ENCODE results near the gene SPATA6. TPM values are rescaled to one million over a fixed set of nuclear protein-coding genes. Genes with fewer than 3 reads are reported as not detected.
"Not testable (repeated sequence)": the region's sequence is repeated elsewhere in the genome, so short reads cannot be mapped to it uniquely, and the experiment has no call there.

Gene SPATA6
- 4.1 TPM for polyA plus RNA-seq (2013, experiment 1 of 2; ENCODE audit: insufficient read length)
- 5.5 TPM for polyA plus RNA-seq (2013, experiment 2 of 2; ENCODE audit: insufficient read length)

DNA sequence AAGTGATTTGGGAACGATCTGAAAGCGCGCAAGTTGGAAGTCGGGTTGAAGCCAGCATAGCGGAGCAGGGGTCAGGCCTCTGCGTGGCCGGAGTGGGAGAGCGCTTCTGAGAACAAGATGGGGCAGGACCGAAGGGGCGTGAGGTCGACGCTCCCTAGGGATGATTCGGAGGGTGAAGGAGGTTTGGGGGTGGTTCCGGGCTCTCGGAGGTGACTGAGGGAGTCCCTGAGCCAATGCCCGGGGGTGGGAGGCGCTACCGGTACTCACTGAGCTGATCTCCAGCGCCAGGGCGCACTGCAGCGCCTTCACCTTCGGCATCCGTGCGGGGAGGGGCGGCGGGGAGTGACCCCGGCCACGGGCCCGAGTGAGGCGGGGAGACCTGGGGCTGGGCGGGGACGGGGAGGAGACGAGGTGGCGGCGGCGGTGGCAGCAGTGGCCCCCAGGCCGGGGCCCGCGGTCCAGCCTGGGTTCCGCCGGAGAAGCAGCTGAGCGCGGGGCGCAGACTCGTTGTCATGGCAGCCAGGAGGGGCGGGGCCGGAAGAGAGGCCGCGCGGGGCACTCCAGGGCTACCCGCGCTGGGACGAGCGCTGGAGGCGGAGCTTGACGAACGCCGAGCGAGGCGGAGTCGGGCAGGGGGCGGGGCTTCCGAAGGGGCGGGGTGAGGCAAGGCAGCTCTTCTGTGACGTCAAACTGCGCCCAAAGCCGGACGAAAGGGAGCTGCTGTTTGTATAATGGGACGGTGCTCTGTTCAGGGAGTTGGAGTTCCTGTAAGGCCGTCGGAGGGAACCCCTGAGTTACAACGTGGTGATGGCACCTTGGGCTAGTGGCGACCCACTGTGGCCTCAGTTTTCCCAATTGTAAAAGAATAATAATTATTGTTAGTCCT is at the start of gene SPATA6:
Gene SPATA6 (minus strand): TSS at position 514 of the 886 bp plus-strand sequence. CDS start 196 bp downstream, at position 318.
- peak; percentile 94 for DNase-seq

DNA sequence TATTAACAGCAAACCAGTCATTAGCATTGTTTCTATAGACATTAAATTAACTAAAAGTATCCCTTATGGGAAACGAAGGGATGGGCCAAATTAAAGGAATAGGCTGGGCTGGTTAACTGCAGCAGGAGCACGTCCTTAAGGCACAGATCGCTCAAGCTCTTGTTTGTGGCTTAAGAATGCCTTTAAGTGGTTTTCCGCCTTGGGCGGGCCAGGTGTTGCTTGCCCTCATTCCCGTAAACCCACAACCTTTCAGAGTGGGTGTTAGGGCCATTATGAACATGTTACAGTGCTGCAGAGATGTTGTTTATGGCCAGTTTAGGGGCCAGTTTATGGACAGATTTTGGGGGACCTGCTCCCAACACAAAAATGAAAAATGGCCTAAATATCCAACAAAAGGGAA is 47.9 kb upstream of the SPATA6 start:
- DNase-seq, result not testable (repeated sequence)

DNA sequence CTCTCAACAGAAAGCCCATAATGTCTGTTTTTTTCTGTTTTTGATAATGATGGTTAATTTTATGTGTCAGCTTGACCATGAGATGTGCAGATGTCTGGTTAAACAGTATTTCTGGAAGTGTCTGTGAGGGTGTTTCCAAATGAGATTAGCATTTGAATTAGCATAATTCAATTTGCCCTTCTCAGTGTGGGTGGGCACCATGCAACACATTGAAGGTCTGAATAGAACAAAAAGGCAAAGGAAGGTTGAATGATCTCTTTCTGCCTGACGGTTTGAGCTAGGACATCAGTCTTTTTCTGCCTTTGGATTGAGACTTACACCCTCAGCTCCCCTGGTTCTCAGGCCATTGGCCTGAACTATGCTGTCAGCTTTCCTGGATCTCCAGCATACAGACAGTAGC is 34.9 kb upstream of the SPATA6 start:
- DNase-seq, result no peak

DNA sequence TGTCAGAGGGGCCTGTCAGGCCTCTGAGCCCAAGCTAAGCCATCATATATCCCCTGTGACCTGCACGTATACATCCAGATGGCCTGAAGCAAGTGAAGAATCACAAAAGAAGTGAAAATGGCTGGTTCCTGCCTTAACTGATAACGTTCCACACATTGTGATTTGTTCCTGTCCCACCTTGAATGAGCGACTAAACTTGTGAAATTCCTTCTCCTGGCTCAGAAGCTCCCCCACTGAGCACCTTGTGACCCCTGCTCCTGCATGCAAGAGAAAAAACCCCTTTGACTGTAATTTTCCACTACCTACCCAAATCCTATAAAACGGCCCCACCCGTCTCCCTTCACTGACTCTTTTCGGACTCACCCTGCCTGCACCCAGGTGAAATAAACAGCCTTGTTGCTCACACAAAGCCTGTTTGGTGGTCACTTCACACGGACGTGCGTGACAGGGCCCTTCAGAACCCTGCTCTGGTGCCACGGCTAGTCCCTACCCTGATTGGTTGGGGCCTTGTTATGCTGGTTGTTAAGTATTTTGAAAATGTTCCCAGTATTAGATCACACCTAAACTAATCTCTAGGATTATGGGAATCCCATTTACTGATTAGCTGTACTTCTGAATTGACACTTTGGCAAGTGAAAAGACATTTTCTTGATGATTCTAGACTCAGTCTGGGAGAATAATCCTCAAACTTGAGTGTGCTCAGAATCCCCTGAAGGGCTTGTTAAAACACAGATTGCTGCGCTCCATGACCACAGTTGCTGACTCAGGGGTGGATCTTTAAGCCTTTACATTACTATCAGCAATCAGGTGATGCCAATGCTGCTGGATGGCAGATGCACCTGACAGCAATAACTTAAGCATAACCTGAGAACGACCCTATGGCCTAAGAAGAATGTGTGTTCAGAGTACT is 28.8 kb upstream of the SPATA6 start:
- no peak for DNase-seq

DNA sequence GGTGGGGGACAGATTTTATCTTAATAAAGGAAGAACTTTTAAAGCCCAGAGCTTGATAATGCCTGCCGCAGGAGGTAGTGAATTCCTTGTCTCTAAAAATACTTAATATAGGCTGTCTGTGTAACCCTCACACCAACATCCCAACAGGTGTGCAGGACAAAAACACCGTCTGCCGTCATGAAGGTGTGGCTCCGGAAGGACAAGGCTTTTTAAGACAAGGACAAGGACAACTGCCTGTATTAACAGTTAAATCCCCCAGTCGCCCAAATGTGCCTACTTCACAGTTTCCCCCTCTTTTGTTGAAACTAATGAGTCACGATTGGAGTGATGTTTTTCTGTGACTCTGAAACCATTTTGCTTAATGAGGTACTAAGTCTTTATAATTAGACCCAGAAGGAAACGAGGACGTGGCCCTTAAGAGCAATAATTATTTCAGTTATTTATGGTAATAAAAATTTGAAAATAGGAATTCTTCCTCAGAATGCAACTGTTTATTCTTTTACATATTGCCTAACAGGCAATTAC is 27.3 kb upstream of the SPATA6 start:
- no peak for DNase-seq

DNA sequence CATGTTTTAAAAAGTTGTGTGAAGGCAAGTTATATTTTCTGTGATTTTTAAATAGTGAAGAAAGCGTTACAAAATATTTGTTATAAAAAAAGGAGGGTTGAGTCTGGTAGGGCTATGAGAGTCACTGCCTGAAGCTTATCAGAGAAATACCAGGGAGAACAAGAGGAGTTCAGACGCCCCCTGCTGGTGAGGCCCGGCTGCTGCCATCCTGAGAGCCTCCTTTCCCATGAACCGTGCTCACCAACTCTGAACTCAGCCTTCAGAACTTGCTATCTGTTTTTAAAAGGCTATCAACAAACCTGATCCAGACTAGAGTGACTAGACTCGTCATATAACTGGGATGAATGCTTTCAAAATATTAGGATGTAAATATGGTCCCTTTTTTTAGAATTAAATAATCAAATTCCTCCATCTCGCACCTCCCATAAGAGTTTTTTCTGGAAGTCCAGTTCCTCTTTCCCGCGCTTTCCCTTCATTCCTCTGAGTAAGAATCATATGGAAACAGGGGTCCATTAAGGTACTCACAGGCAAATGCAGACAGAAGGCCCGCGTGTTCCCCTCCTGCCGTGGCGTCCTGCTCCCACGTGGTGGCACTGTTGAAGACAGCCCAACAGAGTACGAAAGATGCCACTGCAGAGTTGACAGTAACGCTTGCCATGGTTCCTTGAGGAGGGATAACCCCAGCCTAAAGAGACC is 26.2 kb upstream of the SPATA6 start:
- DNase-seq, result peak; percentile 60

DNA sequence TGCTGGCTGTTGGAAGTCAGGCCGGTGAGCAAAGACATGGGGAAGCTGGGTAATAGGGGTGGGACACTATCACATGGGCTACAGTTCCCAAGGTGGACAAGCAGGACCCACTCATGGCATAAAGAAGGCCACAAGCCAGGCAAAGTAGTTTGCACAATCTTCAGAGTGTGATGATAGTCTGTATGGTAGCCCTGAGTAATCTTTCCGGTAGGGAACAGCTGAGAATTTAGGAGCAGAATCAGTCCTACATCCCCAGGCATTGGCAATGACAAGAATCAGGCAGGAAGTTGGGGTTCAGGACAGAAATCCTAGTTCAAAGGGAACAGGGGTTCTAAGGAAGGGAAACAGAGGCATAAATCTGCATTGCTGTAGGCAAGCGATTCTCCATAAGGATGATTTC is 23.9 kb upstream of the SPATA6 start:
- DNase-seq, result no peak

DNA sequence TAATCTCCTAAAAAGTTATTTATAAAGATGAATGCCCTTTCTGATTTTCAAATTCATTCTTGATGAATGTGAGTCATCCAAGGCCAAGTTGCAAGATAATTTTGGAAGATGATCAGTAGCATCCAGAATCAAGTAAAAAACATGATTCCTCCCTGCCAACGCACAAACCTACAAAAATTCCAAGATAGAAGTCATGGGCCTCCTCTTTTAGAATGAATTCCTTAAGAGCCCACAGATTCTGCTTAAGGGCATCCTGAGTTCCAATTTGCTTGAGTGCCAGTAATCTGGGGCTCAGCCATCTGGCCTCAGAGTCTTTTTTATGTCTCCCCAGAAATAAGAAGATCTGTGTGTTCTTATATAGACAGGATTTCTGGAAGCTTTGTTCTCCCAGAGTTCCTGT is 23.2 kb upstream of the SPATA6 start:
- no peak for DNase-seq

DNA sequence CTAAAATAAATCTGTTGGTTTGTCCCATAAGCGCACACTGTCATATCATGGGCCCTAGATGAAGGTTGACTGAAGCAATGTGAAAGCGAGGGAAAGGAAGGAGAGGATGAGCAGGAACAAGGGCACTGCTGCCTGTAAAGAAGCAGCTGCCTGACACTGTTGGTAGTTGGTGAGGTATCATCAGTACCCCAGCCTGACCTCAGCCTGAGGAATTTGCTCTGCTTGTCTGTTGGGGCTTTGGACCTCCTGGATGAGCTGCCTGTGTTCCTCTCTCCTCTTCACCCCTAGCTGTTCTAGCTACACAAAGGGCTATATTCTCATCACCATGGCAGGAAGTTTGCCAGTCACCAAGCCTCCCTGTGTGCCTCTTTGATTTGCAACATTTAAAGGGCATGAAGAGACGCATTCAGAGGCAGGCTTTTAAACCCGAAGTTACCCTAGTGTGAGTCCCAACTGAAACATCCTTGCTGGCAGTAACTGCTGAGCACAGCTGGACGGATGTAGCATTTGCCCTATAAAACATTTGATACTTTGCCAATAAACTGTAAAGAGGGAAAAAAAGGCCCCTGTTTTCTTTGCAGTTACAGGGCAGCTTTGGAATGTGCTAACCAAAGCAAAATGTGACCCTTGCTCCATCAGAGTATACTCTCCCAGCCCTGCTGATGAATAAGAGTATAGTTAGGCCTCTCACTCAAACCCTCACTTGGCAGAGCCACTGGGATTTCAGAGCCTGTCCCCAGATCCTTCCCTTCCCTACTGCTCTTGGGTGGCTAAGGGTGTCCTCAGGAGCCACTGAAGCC is 22.2 kb upstream of the SPATA6 start:
- DNase-seq, result peak; percentile 75

DNA sequence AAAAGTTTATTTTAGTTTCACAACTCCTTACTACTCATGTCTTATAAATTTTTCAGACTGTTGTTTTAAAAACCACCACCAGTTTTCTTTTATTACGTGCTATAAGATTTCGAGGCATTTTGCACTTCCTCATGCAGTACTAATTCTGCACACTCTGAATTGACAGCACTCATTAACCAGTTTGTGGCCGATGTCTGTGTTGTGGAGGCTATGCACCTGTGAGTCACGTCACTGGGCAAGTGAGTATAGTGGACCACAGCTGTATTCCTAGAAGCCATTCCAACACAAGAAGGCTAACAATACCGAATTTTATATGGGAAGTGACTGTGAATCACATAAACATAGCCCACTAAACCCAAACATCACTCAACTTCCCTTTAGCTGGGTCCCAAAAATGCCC is 21.0 kb upstream of the SPATA6 start:
- DNase-seq, result no peak

DNA sequence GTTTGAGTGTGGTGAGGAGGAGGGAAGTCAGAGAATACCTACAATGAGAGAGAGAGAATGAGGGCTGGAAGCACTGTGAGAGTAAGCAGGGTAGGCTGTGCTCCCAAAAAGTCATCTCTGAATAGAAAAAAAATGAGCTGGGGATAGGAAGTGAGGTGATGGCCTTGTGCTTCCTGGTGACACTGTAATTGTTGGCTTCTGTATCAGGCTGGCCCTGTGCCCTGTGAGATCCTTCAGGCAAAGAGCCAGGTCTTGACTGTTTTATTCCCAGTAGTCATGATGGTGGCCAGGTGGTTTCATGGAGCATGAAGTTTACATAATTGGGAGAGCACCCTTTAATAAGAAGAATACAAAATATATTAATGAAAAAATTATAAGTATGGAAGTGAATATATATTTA is 20.4 kb upstream of the SPATA6 start:
- no peak for DNase-seq

DNA sequence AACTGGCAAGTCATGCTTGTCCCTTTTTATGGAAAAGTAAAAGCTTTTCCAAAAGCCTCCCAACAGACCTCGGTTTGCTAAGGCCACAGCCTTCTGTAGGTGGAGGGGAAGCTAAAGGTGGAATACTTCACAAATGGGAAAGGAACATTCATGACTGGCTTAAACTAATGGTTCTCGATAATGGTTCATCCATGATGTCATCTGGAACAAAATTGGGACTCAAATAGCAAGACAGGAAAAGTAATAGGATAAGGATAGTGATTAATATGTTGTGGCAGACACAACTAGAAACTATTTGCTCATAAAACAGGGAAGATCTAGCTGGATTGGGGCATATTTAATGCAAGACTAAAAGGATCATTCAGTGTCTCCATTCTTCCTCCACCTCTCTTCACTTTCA is 16.7 kb upstream of the SPATA6 start:
- no peak for DNase-seq

DNA sequence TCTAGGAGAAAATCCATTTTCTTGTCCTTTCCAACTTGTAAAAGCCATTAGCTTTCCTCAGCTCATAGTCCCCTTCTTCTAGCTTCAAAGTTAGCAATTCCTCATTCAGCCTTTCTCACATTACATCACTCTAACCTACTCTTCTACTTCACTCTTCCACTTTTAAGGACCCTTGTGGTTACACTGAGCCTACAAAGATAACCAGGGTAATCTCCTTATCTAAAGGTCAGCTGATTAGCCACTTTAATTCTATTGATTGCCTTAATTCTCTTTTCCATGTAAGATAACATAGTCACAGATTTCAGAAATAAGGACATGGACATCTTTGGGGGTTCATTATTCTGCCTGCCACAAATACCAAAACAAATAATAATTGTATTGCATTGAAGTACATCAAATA is 8.5 kb upstream of the SPATA6 start:
- no peak for DNase-seq

DNA sequence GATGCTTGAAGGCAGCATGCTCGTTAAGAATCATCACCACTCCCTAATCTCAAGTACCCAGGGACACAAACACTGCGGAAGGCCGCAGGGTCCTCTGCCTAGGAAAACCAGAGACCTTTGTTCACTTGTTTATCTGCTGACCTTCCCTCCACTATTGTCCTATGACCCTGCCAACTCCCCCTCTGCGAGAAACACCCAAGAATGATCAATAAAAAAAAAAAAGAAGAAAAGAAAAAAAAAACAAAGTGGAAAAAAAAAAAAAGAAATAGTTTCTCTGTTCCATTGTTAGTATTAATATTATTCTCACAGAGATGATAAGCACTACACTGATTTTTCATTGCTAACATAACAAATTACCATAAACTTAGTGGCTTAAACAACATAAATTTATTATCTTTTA is 8.0 kb upstream of the SPATA6 start:
- DNase-seq, result not testable (repeated sequence)

DNA sequence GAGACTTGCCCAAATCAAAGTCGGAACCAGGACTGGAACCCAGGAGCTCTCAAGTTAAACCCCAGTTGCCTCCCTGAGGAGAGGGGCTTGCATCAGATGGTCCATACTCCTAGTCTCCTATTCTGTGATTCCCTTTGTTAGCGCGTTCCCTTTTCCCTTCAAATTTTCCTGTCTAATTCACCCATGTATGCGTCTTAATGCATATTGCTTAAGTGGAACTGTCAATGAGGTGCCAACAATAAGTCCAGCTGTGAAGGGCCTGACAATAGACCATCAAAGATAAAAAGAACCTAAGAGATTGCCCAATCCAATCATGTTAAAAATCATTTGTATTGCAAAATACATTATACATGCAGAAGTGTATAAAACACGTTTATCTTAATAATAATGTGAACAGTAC is 634 bp upstream of the SPATA6 start:
- DNase-seq, result no peak

DNA sequence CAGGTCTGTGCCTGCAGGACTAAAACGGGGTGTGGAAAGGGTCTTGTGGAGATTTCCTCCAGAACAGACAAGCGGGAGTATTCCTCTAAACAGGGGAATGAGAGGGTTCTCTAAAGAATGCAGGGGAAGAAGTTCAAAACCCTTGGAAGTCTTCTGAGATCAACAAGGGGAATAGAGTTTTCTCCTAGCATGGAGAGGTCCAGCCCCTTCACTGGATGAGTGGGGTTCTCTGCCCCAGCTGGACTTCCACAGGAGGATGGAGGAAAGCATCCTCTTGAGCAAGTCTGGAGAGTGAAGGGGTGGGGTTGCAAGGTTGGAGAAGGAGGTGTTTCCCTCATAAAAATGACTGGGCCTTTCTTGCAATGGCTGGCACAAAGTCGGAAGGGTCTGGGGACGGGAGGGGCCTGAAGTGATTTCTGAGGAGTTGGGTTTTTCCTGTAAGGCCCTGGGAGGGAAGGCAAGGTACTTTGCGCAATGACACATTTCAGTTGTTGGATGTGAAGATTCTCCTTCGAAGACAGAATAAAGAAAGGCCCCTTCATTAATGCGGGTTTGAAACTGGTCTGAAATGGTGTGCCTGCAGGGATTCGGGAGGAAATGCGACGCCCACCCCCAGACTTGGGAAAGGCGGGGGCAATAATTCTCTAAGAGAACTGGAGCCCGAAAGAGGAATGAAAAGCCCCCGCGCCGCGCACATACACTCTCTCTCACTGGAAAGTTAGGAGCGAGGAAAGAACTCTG is 884 bp downstream of the SPATA6 start:
- no peak for DNase-seq

DNA sequence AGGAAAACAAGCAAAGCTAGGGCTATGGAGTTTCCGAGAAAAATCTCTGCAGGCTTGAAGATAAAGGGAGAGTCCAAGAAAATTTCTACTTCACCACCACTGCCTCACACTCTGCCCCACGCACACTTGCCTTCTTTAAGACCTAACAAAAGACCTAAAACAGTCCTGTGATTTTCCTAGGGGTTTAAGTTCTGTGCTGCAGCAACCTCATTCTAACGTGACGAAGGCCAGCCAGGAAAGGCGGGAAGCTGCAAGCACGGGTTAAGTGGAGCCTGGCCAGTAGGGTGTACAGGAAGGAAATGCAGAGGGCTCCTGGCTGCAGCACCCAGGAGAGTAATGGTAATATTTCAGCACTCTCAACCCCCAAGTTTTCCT is 1.5 kb downstream of the SPATA6 start:
- peak; percentile 6 for DNase-seq

DNA sequence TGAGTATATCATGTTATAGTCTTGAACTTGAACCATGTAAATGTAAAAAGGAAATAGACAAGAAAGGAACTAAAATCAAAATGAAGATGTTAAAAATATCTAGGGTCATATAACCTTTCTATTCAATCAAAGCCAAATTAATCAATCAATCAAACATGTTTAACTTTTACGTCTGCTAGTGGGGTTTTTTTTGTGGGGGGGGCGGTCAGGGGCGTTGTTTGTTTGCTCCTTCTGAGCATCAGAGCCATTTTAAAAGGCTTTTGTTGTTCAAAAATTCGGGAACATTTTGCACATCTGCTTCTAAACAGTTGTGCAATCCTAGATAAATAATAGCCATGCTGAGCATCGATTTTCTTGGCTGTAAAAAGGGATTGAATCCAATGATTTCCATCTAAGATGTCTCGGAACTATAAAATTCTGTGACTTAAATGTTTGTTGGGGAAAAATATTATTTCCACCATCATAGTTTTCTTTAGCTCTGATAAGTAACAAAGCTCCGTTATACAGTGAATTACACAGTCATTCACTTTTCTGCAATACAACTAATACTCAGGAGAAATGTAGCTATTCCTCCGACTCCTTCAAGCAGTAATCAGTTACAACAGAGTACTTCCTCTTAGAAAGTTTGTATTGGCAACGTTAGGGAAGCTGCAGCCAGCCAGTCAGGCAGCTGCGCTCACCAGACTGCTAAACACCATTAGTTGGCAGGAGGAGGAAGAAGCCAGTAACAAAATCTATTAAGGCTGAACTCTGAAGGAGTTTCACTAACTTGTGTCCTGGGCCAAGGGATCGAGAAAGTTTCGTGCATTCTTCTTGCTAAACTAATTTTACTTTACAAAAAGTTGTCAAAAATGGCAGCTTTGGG is 2.2 kb downstream of the SPATA6 start:
- peak; percentile 37 for DNase-seq

DNA sequence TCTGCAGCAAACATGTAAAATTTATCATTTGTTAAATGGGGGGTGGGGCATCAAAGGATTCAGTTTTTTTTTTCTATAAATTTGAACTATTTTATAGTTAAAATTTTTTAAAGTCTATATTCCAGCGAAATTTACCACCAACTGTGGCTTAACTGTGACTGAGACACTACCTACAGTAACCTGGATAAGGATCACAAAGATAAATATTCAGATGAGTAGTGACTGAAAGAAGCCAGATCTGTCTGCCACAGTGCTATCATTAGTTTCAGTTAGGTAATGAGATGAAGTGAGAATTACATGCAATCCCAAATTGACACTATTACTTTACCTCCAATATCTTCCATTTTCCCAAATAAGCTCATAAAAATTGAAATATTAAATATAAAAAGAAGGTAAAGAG is 5.4 kb downstream of the SPATA6 start:
- DNase-seq, result no peak
